ENCODE data around the gene GTF2A1L.
"Not testable (repeated sequence)": the region's sequence is repeated elsewhere in the genome, so short reads cannot be mapped to it uniquely, and the experiment has no call there.

GTF2A1L gene

GRCh38 chr2:48617618-48618017 lies at the start of gene GTF2A1L:
Gene GTF2A1L (plus strand): TSS chr2:48617856. CDS start chr2:48617875, 19 bp downstream.
- no peak for DNase-seq

GRCh38 chr2:48568547-48568946 lies 49.1 kb upstream of the GTF2A1L start:
- no peak for DNase-seq

GRCh38 chr2:48569433-48569832 lies 48.2 kb upstream of the GTF2A1L start:
- no peak for DNase-seq

GRCh38 chr2:48572816-48573215 lies 44.8 kb upstream of the GTF2A1L start:
- DNase-seq, result peak; percentile 23

- no peak for DNase-seq
Measured at GRCh38 chr2:48574353-48575287, 43.0 kb upstream of the GTF2A1L start.

GRCh38 chr2:48578313-48578712 lies 39.3 kb upstream of the GTF2A1L start:
- no peak for DNase-seq

GRCh38 chr2:48583961-48584360 lies 33.7 kb upstream of the GTF2A1L start:
- DNase-seq, result no peak

GRCh38 chr2:48584551-48584950 lies 33.1 kb upstream of the GTF2A1L start:
- DNase-seq, result no peak

GRCh38 chr2:48586433-48586832 lies 31.2 kb upstream of the GTF2A1L start:
- no peak for DNase-seq

GRCh38 chr2:48587560-48587959 lies 30.1 kb upstream of the GTF2A1L start:
- no peak for DNase-seq

- no peak for DNase-seq
Measured at GRCh38 chr2:48587961-48588360, 29.7 kb upstream of the GTF2A1L start.

GRCh38 chr2:48588745-48589144 lies 28.9 kb upstream of the GTF2A1L start:
- DNase-seq, result no peak

GRCh38 chr2:48589170-48589767 lies 28.4 kb upstream of the GTF2A1L start:
- peak; percentile 21 for DNase-seq

- DNase-seq, result no peak
Measured at GRCh38 chr2:48590017-48590416, 27.6 kb upstream of the GTF2A1L start.

- no peak for DNase-seq
Measured at GRCh38 chr2:48592067-48592466, 25.6 kb upstream of the GTF2A1L start.

GRCh38 chr2:48596751-48597150 lies 20.9 kb upstream of the GTF2A1L start:
- not testable (repeated sequence) for DNase-seq

GRCh38 chr2:48597492-48597891 lies 20.2 kb upstream of the GTF2A1L start:
- DNase-seq, result no peak

GRCh38 chr2:48600204-48600813 lies 17.3 kb upstream of the GTF2A1L start:
- peak; percentile 65 for DNase-seq

GRCh38 chr2:48600917-48601316 lies 16.7 kb upstream of the GTF2A1L start:
- DNase-seq, result no peak

GRCh38 chr2:48601349-48601748 lies 16.3 kb upstream of the GTF2A1L start:
- no peak for DNase-seq

- DNase-seq, result no peak
Measured at GRCh38 chr2:48605482-48606175, 12.0 kb upstream of the GTF2A1L start.

- DNase-seq, result no peak
Measured at GRCh38 chr2:48607307-48608014, 10.2 kb upstream of the GTF2A1L start.

GRCh38 chr2:48613211-48613610 lies 4.4 kb upstream of the GTF2A1L start:
- no peak for DNase-seq

Data from DMS79 treated with DMSO at 0.1 percent for 48 hours (cell line).